K562 (cell line): Measurements from ENCODE around the gene VASH1. TPM values are rescaled to one million over a fixed set of nuclear protein-coding genes. Genes with fewer than 3 reads are reported as not detected.

Experiments
- ATAC-seq: fragments of 200-7000 bp; cut with Tn5 transposase; 3 replicates; pipeline ENCODE4 v1.9.1; 2020; ENCODE audit warnings: moderate library complexity
- BruUV-seq: library from RNA; stranded (reverse); fragments of 400-500 nt; replicated peaks from 2 replicates; lab custom pipeline; 2021; lab: Mats Ljungman, UMichigan
- CTCF ChIA-PET: fragments of 300-600 bp; formaldehyde crosslinking; extraction: SDS; loops from one replicate; lab custom pipeline; 2021; ENCODE audit warnings: low intra/inter-chr PET ratio; lab: Yijun Ruan, JAX
- POLR2A ChIA-PET: fragments of 300-600, 350-650 bp; sonication (Branson Sonifier 250); formaldehyde crosslinking; extraction: SDS; loops from one replicate; lab custom pipeline; 2021; ENCODE audit warnings: antibody characterized with exemption, inconsistent platforms; lab: Yijun Ruan, JAX
- DNase-seq, 4 experiments: peaks; one replicate each; pipeline versions ENCODE4 v3.0.0 to v3.0.0-alpha.2; 2011 to 2018; ENCODE audit warnings: low spot score in 3 of 4, mixed read lengths in 3 of 4; ENCODE audit errors: extremely low read depth in 1 of 4
- FAIRE-seq: peaks from 2 replicates; lab custom pipeline; 2011; peaks lifted over from hg19 to GRCh38; lab: Jason Lieb, UNC
- H2AFZ ChIP-seq: 2 replicates; pipeline ENCODE4 v1.6.0; 2011; ENCODE audit warnings: low read depth, low read length, control low read depth, inconsistent platforms
- H3K27ac ChIP-seq: fragments of 200-600 bp; 3 replicates; pipeline ENCODE4 v1.8.0; 2011; ENCODE audit warnings: low read depth, mild to moderate bottlenecking, control low read depth, inconsistent platforms, low read length, moderate library complexity, mixed read lengths; ENCODE audit errors: extremely low read depth
- H3K27me3 ChIP-seq, 2 experiments: fragments of 300-600 bp in 1 of 2; 2 replicates in 1 of 2; 3 replicates in 1 of 2; pipeline versions ENCODE4 v1.6.0 to v1.8.0; 2011; ENCODE audit warnings: inconsistent platforms in 2 of 2, low read length in 2 of 2, mild to moderate bottlenecking in 1 of 2, mixed read lengths in 1 of 2, moderate library complexity in 1 of 2; ENCODE audit not compliant: control insufficient read depth in 2 of 2, insufficient read depth in 2 of 2
- H3K36me3 ChIP-seq: fragments of 300-600 bp; 3 replicates; pipeline ENCODE4 v1.8.0; 2011; ENCODE audit warnings: mild to moderate bottlenecking, low read length, inconsistent platforms; ENCODE audit not compliant: control insufficient read depth, insufficient read depth
- H3K4me1 ChIP-seq, 2 experiments: fragments of 200-600 bp in 1 of 2; replicated peaks in 1 of 2; 2 replicates in 1 of 2; 3 replicates in 1 of 2; pipeline versions ENCODE4 v1.5.1 to v1.8.0; 2011; ENCODE audit warnings: inconsistent platforms in 2 of 2, low read length in 2 of 2, mild to moderate bottlenecking in 1 of 2, mixed read lengths in 1 of 2, moderate library complexity in 1 of 2; ENCODE audit not compliant: control insufficient read depth in 2 of 2, insufficient read depth in 2 of 2
- H3K4me2 ChIP-seq: 2 replicates; pipeline ENCODE4 v1.6.1; 2011; ENCODE audit warnings: low read length, control low read depth, inconsistent platforms, mixed read lengths; ENCODE audit not compliant: insufficient read depth
- H3K4me3 ChIP-seq: fragments of 200-600 bp; sonication (generic), shearing (Covaris generic); 2 replicates; pipeline ENCODE4 v1.5.1; 2016; ENCODE audit warnings: control low read depth, inconsistent platforms
- H3K79me2 ChIP-seq: fragments of 200-600 bp; 3 replicates; pipeline ENCODE4 v1.8.0; 2011; ENCODE audit warnings: low read length, inconsistent platforms; ENCODE audit not compliant: control insufficient read depth, insufficient read depth
- H3K9ac ChIP-seq, 2 experiments: 2 replicates each; pipeline versions ENCODE4 v1.6.0 to v1.6.1; 2011; ENCODE audit warnings: low read depth in 2 of 2, low read length in 2 of 2, control low read depth in 1 of 2, inconsistent platforms in 1 of 2, mild to moderate bottlenecking in 1 of 2, mixed read lengths in 1 of 2; ENCODE audit not compliant: insufficient read depth in 1 of 2
- H3K9me1 ChIP-seq: one replicate; pipeline ENCODE4 v1.6.0; 2011; ENCODE audit warnings: inconsistent platforms, mild to moderate bottlenecking, low read length, moderate library complexity; ENCODE audit not compliant: control insufficient read depth, insufficient read depth
- H3K9me3 ChIP-seq: replicated peaks from 2 replicates; pipeline ENCODE4 v1.5.1; 2011; ENCODE audit warnings: low read depth, low read length, inconsistent platforms; ENCODE audit not compliant: control insufficient read depth, insufficient read depth
- H4K20me1 ChIP-seq: replicated peaks from 2 replicates; pipeline ENCODE4 v1.6.1; 2011; ENCODE audit warnings: low read length, inconsistent platforms, mixed read lengths; ENCODE audit not compliant: control insufficient read depth, insufficient read depth
- ASH1L ChIP-seq: fragments of 450-650 bp; IDR thresholded peaks from 2 replicates; pipeline ENCODE4 v1.6.1; 2018; ENCODE audit warnings: borderline replicate concordance, mild to moderate bottlenecking, low read depth; ENCODE audit not compliant: partially characterized antibody
- ATF7 ChIP-seq: fragments of 450-650 bp; IDR thresholded peaks from 2 replicates; pipeline ENCODE4 v1.7.1; 2014; ENCODE audit warnings: mild to moderate bottlenecking, moderate library complexity
- CBFA2T2 ChIP-seq: fragments of 450-650 bp; conservative IDR thresholded peaks from 2 replicates; pipeline ENCODE4 v1.6.1; 2017; ENCODE audit warnings: mild to moderate bottlenecking
- FOXJ2 ChIP-seq: fragments of 200-800 bp; sonication (Bioruptor generic); IDR thresholded peaks from 2 replicates; pipeline ENCODE4 v1.6.1; 2016; ENCODE audit warnings: missing genetic modification characterization, missing compliant biosample characterization
- KLF1 ChIP-seq: fragments of 450-650 bp; IDR thresholded peaks from 2 replicates; pipeline ENCODE4 v1.6.1; 2016; ENCODE audit warnings: missing genetic modification characterization, missing compliant biosample characterization
- ZNF282 ChIP-seq: sonication (generic); formaldehyde crosslinking; IDR thresholded peaks from 2 replicates; pipeline ENCODE4 v1.8.1; 2023; ENCODE audit warnings: missing genetic modification reagents
- ZNF785 ChIP-seq: fragments of 250-450 bp; sonication (Bioruptor Pico); IDR thresholded peaks from 2 replicates; pipeline ENCODE4 v1.4.0; 2020; ENCODE audit warnings: mild to moderate bottlenecking
- WGBS: fragments of 100-300 bp; shearing (Covaris generic); methylation state at CpG from one replicate; pipeline ENCODE4 v1.1.6; 2016; ENCODE audit warnings: low coverage, mixed read lengths; ENCODE audit not compliant: insufficient coverage; ENCODE audit errors: missing lambda C conversion rate; 5-methylcytosine and 5-hydroxymethylcytosine counted together
- in situ Hi-C: fragments of 300-500 bp; cut with MboI; formaldehyde crosslinking; loops from 4 replicates; pipeline ENCODE4 v1.15.0; 2018; ENCODE audit warnings: inconsistent platforms, mixed read lengths
- intact Hi-C: fragments of 100-400 bp; cut with micrococcal nuclease; formaldehyde crosslinking; loops from 2 replicates; pipeline ENCODE4 v1.14.2; 2022
- polyA plus RNA-seq, 8 experiments: library from polyadenylated mRNA; depleted of rRNA in 4 of 8; stranded (reverse) in 5 of 8; unstranded in 3 of 8; fragments of >200 nt; fragmentation: Nextera tagmentation in 2 of 8; fragmentation: Illumina TruSeq in 1 of 8; extraction: Ambion mirVana in 2 of 8; extraction: Trizol in 1 of 8; gene quantifications; 2 replicates each; pipeline versions ENCODE4 v1.2.1 to v1.2.3, GENCODE V29; 2011 to 2014; ENCODE audit warnings: inconsistent platforms in 1 of 8, missing spikeins in 1 of 8
- total RNA-seq, 7 experiments: library from RNA; depleted of rRNA in 6 of 7; stranded (reverse); fragments of >200 nt in 6 of 7; fragmentation: Illumina TruSeq in 2 of 7; extraction: Trizol in 2 of 7; gene quantifications; 2 replicates each; pipeline versions ENCODE4 v1.2.1 to v1.2.3, GENCODE V29; 2011 to 2021; ENCODE audit warnings: low replicate concordance in 1 of 7
- TF ChIP-seq, protein P1 (sequence below): fragments of 450-650 bp; IDR thresholded peaks from 2 replicates; pipeline ENCODE4 v1.6.1; 2017; ENCODE audit warnings: antibody characterized with exemption
- TF ChIP-seq, protein P2 (sequence below): fragments of 250-450 bp; sonication (Bioruptor Pico); IDR thresholded peaks from 2 replicates; pipeline ENCODE4 v1.6.1; 2021; ENCODE audit warnings: mild to moderate bottlenecking
- TF ChIP-seq, protein P3 (sequence below): IDR thresholded peaks from 2 replicates; pipeline ENCODE4 v1.6.1; 2016; ENCODE audit warnings: missing genetic modification characterization, missing compliant biosample characterization
- TF ChIP-seq, protein P4 (sequence below): fragments of 200-800 bp; sonication (Bioruptor generic); IDR thresholded peaks from 2 replicates; pipeline ENCODE4 v1.6.1; 2017; ENCODE audit warnings: missing genetic modification characterization, missing compliant biosample characterization
- TF ChIP-seq, protein P5 (sequence below): fragments of 450-650 bp; IDR thresholded peaks from 2 replicates; pipeline ENCODE4 v1.6.1; 2016
- TF ChIP-seq, protein P6 (sequence below): sonication (generic); formaldehyde crosslinking; IDR thresholded peaks from 2 replicates; pipeline ENCODE4 v1.8.1; 2023; ENCODE audit warnings: mild to moderate bottlenecking, missing genetic modification reagents

The VASH1 gene
- total and polyA plus RNA-seq, 9 of the 15 experiments (the other 6 are each of a cell fraction or from before 2014, with no cell fraction given) = 0.01 to 0.43 (median 0.13) TPM; not detected in 1

DNA sequence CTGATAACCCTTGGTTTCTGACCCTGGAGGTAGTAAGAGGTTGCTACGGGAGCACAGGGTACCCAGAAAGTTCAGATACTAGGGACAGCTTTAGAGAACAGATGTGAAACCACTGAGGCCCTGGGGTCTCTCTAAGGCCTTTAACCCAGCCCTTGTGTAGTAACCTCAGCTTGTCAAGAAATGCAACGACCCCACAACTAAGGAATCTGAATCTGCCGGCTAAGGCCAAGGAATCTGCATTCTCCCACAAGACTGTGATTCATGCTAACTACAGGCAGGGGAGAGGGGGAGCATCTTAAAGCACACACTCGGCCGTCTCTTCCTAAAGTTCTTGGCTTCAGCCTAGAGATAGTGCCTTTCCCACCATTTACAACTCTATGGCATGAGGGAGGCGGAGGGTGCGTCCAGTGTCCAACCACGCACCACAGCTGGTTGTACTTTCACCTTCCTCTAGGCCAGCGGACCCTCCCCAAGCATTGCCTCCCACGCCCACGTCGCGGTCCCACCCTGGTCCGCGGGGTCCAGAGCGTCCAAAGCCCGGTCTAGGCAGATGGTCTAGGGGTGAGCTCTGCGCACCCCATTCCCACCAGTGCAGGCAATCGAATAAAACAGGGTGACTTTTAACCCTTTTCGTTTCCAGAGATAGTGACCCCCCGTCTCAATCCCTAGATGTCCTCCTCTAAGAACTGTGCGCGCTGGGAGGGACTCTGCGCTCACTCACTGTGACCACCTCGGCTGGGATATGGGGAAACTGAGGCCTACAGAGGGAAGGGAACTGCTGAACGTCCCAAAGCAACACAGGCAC is 735 bp upstream of the VASH1 start:
- FAIRE-seq (no peak), ATAC-seq (no peak), DNase-seq (peak in 1 of 4 experiments; percentile 1)
- intact Hi-C loops (no loop called here), in situ Hi-C loops (no loop called here)
- BruUV-seq = no TSS peak
- H3K9me3 ChIP-seq = no peaks in the 10 kb centered on the region
- H3K9ac ChIP-seq = no peak overlapping the region
- H3K9me1 ChIP-seq = no peaks in the 10 kb centered on the region
- H3K4me2 ChIP-seq = no peak overlapping the region
- peaks cover 0 to 22% of the 10 kb centered on the region in 2 experiments; a peak in 2 of 5 replicates for H3K4me1 ChIP-seq
- H3K79me2 ChIP-seq = no peaks in the 10 kb centered on the region
- H3K27me3 ChIP-seq = peaks cover 0 to 38% of the 10 kb centered on the region in 2 experiments; a peak in 2 of 5 replicates
- CTCF ChIA-PET = no interaction called here
- WGBS = 34% methylated on average over 20 of the region's 26 CpGs
- POLR2A ChIA-PET = no interaction called here
- no peak overlapping the region for H2AFZ ChIP-seq
- H3K36me3 ChIP-seq = no peaks in the 10 kb centered on the region
- H3K27ac ChIP-seq = no peak overlapping the region
- H4K20me1 ChIP-seq = no peaks in the 10 kb centered on the region
- H3K4me3 ChIP-seq = no peak overlapping the region
- TF ChIP-seq, protein P1, sequence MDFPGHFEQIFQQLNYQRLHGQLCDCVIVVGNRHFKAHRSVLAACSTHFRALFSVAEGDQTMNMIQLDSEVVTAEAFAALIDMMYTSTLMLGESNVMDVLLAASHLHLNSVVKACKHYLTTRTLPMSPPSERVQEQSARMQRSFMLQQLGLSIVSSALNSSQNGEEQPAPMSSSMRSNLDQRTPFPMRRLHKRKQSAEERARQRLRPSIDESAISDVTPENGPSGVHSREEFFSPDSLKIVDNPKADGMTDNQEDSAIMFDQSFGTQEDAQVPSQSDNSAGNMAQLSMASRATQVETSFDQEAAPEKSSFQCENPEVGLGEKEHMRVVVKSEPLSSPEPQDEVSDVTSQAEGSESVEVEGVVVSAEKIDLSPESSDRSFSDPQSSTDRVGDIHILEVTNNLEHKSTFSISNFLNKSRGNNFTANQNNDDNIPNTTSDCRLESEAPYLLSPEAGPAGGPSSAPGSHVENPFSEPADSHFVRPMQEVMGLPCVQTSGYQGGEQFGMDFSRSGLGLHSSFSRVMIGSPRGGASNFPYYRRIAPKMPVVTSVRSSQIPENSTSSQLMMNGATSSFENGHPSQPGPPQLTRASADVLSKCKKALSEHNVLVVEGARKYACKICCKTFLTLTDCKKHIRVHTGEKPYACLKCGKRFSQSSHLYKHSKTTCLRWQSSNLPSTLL = no peak
- TF ChIP-seq ZNF785 (CRISPR knock-in tag) = no peak
- TF ChIP-seq, protein P2, sequence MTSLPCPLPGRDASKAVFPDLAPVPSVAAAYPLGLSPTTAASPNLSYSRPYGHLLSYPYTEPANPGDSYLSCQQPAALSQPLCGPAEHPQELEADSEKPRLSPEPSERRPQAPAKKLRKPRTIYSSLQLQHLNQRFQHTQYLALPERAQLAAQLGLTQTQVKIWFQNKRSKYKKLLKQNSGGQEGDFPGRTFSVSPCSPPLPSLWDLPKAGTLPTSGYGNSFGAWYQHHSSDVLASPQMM (CRISPR knock-in tag) = no peak
- TF ChIP-seq, protein P3, sequence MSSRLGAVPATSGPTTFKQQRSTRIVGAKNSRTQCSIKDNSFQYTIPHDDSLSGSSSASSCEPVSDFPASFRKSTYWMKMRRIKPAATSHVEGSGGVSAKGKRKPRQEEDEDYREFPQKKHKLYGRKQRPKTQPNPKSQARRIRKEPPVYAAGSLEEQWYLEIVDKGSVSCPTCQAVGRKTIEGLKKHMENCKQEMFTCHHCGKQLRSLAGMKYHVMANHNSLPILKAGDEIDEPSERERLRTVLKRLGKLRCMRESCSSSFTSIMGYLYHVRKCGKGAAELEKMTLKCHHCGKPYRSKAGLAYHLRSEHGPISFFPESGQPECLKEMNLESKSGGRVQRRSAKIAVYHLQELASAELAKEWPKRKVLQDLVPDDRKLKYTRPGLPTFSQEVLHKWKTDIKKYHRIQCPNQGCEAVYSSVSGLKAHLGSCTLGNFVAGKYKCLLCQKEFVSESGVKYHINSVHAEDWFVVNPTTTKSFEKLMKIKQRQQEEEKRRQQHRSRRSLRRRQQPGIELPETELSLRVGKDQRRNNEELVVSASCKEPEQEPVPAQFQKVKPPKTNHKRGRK = no peak
- no peak for TF ChIP-seq ASH1L
- no peak for TF ChIP-seq CBFA2T2
- TF ChIP-seq, protein P4, sequence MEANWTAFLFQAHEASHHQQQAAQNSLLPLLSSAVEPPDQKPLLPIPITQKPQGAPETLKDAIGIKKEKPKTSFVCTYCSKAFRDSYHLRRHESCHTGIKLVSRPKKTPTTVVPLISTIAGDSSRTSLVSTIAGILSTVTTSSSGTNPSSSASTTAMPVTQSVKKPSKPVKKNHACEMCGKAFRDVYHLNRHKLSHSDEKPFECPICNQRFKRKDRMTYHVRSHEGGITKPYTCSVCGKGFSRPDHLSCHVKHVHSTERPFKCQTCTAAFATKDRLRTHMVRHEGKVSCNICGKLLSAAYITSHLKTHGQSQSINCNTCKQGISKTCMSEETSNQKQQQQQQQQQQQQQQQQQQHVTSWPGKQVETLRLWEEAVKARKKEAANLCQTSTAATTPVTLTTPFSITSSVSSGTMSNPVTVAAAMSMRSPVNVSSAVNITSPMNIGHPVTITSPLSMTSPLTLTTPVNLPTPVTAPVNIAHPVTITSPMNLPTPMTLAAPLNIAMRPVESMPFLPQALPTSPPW = no peak
- TF ChIP-seq FOXJ2 = no peak
- TF ChIP-seq, protein P5, sequence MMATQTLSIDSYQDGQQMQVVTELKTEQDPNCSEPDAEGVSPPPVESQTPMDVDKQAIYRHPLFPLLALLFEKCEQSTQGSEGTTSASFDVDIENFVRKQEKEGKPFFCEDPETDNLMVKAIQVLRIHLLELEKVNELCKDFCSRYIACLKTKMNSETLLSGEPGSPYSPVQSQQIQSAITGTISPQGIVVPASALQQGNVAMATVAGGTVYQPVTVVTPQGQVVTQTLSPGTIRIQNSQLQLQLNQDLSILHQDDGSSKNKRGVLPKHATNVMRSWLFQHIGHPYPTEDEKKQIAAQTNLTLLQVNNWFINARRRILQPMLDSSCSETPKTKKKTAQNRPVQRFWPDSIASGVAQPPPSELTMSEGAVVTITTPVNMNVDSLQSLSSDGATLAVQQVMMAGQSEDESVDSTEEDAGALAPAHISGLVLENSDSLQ = no peak
- no peak for TF ChIP-seq ZNF282 (CRISPR knock-in tag)
- TF ChIP-seq, protein P6, sequence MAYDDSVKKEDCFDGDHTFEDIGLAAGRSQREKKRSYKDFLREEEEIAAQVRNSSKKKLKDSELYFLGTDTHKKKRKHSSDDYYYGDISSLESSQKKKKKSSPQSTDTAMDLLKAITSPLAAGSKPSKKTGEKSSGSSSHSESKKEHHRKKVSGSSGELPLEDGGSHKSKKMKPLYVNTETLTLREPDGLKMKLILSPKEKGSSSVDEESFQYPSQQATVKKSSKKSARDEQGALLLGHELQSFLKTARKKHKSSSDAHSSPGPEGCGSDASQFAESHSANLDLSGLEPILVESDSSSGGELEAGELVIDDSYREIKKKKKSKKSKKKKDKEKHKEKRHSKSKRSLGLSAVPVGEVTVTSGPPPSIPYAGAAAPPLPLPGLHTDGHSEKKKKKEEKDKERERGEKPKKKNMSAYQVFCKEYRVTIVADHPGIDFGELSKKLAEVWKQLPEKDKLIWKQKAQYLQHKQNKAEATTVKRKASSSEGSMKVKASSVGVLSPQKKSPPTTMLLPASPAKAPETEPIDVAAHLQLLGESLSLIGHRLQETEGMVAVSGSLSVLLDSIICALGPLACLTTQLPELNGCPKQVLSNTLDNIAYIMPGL = no peak
- TF ChIP-seq ATF7 = no peak
- no peak for TF ChIP-seq KLF1
